Measurements from ENCODE around the gene ARHGEF17.

- TF ChIP-seq CTCF (IDR thresholded peaks at IDR 0.05), result no peak
- TF ChIP-seq POLR2A (IDR thresholded peaks at IDR 0.05), result no peak
These were observed 10.4 kb upstream of the ARHGEF17 start for GRCh38 chr11:73297702-73298101.

All from thyroid gland (tissue), 4 donors.